HuH-7 (cell line): Measurements from ENCODE around the gene EML3.
"Not testable (repeated sequence)": the region's sequence is repeated elsewhere in the genome, so short reads cannot be mapped to it uniquely, and the experiment has no call there.

Experiments used
- DNase-seq: peaks from one replicate; pipeline ENCODE4 v3.0.0; 2011; ENCODE audit warnings: low spot score

EML3 gene, protein sequence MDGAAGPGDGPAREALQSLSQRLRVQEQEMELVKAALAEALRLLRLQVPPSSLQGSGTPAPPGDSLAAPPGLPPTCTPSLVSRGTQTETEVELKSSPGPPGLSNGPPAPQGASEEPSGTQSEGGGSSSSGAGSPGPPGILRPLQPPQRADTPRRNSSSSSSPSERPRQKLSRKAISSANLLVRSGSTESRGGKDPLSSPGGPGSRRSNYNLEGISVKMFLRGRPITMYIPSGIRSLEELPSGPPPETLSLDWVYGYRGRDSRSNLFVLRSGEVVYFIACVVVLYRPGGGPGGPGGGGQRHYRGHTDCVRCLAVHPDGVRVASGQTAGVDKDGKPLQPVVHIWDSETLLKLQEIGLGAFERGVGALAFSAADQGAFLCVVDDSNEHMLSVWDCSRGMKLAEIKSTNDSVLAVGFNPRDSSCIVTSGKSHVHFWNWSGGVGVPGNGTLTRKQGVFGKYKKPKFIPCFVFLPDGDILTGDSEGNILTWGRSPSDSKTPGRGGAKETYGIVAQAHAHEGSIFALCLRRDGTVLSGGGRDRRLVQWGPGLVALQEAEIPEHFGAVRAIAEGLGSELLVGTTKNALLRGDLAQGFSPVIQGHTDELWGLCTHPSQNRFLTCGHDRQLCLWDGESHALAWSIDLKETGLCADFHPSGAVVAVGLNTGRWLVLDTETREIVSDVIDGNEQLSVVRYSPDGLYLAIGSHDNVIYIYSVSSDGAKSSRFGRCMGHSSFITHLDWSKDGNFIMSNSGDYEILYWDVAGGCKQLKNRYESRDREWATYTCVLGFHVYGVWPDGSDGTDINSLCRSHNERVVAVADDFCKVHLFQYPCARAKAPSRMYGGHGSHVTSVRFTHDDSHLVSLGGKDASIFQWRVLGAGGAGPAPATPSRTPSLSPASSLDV

DNA sequence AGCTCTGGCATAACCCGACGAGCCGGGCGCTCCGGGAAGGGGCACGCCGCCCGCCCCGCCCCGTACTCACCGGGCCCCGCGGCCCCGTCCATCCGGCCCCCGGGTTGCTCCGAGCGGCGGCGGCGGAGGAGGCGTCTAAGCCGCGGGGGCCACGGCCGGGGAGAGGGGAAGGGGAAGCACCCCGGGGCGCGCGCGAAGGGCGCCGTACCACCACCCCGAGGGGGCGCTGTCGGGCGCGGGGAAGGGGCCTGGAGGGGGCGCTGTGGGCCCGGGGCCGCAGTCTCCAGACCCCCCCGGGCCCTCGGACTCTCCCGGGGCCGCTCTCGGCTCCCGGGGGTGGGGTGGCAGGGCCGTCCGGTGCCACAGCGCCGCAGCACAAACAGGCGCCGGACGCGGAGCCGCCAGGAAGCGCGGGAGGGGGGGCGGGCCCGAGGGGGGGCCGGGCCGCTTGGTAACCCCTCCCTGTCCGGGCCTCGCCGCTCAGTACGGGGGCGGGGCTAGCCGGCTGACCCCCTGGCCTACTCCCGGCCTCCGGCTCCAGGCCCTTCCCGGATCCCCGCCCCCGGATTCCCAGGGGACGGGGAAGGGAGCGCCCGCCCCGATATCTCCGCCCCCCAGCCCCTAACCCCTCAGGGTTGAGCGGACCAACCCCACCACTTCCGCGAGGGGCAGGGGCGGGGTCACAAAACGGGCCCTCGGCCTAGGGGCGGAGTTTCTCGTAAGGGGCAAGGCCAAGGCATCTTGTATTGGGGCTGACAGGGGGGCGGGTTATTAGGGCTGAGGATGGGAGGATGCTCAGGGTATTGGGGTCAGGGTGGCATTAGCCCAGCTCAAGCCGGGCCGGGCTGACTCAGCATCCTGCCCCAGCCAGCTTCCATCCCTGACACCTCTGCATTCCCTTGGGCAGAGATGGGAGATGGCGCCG is at the start of gene EML3, which contains the start of gene ROM1:
Gene EML3, minus strand, starts transcription at position 410 of the 925 bp plus-strand sequence. Its CDS starts 318 bp downstream, at position 92.
Gene ROM1, plus strand, starts transcription at position 892 of the 925 bp plus-strand sequence. Its CDS starts 25 bp downstream, at position 917.
- peak; percentile 92 for DNase-seq

DNA sequence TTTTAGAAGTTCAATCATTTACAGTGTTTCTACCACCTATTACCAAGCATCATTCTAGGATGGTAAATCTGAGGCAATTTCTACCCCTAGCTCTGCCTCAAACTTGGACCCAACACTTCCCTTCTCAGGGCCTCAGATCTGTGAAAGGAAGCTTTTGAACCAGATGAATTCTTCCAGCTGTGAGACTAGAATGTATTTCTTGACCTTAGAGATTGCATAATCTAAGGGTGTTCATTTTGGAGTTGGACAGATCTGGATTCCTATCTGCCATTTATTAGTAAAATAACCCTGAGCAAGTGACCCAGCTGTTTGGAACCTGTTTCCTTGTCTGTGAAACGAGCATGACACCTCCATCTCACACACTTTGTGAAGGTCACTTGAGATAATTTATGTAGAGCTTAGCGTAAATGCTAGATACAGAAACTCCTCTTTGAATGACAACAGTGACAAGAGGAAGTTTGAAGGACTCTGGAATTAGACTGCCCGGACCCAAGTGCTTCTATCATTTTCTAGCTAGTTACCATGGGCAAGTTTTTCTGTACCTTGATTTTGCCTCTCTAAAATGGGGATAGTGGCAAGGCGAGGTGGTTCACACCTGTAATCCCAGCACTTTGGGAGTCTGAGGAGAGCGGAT is 44.3 kb upstream of the EML3 start:
- DNase-seq, result no peak

DNA sequence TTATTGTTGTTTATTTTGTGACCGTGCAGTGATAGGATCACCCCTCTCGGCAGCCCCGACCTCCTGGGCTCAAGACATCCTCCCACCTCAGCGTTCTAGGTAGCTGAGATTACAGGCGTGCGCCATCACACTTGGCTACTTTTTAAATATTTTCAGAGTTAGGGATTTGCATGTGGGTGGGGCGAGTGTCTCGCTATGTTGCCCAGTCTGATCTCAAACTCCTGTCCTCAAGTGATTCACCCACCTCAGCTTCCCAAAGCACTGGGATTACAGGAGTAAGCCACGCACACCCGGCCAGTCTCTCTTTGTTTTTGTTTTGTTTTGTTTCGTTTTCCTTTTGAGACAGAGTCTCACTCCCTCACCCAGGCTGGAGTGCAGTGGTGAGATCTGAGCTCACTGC is 41.7 kb upstream of the EML3 start:
- DNase-seq, result no peak

DNA sequence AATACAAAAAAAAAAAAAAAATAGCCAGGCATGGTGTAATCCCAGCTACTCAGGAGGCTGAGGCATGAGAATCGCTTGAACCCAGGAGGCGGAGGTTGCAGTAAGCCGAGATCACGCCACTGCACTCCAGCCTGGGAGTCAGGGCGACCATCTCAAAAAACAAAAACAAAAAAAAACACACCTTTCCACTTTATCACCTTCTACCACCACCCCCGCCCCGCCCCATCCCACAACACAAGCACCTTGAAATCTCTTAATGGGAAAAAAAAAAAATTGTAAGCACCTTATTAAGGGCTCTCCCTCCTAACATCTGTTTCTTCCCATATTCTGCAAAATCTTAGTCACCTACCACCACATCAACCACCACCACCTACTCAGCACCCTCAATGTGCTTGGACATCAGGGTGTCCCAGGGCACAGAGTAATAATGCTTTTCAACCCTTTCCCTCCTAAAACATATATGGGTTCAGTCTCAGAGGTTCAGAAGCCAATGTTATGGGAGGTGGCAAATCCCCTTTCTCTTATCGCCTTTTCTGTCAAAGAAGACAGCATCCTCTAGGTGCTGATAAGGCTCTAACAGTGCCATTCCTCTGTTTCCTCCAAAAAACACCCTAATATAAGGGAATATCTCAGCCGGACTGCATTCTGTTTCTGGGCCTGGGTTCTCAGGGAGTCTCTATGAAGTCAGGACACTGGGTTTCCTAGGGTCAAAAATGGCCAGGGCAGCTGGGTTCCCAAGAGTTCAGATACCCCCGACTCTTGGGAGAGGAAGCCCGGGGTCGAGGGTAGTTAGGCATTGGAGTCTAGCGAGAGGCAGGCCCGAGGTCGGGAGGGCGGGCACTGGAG is 39.8 kb upstream of the EML3 start:
- no peak for DNase-seq

DNA sequence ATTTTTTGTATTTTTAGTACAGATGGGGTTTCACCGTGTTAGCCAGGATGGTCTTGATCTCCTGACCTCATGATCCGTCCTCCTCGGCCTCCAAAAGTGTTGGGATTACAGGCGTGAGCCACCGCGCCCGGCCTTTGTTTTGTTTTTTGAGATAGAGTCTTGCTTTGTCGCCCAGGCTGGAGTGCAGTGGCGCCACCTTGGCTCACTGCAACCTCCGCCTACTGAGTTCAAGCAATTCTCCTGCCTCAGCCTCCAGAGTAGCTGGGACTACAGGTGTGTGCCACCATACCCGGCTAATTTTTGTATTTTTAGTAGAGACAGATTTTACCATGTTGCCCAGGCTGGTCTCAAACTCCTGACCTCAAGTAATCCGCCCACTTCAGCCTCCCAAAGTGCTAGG is 37.7 kb upstream of the EML3 start:
- not testable (repeated sequence) for DNase-seq

DNA sequence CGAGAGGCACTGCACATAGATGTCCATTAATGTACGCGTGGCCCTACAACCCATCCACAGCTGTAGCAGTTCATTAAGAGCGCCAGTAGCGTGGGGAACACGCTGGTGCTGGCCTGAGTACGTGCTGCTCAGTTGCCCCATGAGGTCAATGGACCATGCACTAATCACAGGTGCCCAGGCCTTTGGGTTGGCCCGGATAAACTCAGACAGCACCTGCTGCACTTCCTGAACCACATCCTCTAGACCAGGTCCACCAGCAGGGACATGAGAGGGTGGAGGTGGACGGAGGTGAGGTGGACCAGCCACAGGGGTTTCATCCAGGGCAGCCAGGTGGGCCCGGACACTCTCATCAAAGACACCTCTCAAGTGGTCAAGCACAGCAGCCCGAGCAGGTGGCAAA is 36.9 kb upstream of the EML3 start:
- DNase-seq, result no peak

DNA sequence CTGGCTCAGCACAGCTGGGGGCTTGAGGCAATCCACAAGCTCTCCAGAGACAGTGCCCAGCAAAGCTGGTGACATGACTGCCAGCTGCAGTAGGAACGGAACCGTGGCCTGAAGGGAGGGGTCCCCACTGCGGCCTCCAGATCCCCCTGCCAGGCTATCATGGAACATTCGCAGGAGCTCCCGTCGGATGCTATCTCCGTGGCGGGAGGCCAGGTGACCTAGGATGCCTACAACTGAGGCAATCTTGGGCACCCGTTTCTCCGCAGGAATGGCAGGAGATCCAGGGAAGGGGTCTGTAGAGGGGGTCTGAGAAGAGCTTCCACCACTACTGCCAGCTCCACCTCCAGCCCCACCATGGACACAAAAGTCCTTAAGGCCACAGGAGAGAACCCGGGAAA is 36.4 kb upstream of the EML3 start:
- DNase-seq, result no peak

DNA sequence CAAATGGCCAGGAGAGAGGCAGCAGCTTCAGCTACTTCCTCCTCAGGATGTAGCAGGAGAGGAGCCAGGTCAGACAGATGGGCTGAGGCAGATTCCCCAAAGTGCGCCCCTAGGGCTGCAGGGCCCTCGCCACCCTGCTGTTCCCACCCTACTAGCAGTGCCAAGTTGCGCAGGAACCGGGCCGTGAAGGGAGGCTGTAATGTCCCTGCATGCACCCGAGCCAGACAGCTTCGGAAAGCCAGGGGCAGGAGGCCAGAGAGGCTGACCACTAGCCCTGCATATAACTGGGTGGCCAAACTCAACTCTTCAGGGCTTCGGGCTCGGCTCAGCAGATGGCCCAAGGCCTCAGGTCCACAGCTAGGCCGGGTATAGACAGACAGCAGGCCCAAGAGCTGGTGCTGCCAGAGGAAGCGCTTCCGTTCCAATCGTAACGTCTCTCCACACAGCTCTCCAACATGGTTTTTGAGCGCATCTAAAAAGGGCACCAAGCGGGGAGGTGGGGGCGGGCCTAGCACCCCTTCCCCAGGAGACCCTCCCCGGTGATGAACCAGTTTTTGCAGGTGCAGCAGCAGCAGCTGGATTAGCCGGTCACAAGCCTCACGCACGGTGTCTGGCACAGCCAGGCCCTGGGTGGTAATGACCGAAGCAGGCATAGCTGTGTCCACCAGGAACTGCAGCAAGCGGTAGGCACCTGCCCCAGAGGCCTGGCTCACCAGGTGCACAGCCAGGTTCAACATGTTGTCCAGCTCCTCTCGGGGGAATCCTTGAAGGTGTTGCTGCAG is 35.8 kb upstream of the EML3 start:
- DNase-seq, result no peak

DNA sequence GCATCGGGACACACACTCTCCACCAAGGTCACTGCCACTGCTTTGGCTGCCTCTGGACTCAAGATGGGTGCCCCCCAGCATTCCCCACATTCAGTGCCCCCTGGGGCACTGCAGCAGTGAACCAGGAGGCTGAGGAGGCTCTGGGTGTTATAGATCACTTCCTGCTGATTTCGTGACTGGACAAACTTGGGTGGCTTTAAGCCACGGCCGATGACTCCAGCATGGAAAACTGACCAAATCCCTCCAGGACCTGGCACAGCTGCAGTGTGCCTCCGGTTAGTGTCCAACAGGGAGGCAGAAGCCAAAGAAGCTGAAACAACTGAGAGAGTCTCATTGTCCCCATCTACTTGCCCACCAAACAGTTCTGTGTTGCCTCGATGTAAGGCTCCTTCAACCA is 35.0 kb upstream of the EML3 start:
- DNase-seq, result no peak

DNA sequence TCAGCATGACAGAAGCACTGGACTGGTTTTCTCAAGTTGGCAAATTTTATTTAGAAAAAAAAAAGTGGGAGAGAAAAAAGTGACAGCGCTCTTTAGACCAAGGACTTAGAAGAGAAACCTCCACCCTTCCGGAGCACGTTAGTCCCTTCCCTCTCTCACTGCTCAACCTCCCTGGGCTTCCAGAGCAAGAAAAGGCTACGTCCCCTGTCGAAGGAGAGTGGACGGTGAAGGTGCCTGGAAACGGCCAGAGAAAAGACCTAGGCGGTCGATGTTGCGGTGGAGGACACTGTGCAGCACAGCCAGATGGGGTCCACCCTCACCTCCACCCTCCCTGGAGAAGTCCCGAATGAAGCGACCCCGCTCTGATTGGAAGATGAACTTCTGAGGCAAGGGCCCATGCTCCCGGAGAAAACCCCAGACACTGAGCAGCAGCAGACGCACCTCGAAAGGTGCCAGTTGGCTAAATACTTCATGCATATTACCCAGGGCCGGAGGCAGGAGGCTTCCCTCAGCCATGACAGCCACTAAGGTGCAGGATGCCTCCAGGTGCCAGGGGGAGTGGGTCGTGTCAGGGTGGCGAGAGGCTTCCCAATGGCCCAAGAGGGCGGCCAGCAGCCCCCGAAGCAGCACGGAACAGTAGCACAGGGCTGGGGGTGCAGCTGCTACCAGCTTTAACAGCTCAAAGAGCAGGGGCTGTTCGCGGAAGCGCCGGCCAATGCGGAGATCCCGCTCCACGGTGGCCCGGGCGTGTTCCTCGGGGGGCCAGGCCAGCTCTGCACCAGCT is 34.4 kb upstream of the EML3 start:
- no peak for DNase-seq

DNA sequence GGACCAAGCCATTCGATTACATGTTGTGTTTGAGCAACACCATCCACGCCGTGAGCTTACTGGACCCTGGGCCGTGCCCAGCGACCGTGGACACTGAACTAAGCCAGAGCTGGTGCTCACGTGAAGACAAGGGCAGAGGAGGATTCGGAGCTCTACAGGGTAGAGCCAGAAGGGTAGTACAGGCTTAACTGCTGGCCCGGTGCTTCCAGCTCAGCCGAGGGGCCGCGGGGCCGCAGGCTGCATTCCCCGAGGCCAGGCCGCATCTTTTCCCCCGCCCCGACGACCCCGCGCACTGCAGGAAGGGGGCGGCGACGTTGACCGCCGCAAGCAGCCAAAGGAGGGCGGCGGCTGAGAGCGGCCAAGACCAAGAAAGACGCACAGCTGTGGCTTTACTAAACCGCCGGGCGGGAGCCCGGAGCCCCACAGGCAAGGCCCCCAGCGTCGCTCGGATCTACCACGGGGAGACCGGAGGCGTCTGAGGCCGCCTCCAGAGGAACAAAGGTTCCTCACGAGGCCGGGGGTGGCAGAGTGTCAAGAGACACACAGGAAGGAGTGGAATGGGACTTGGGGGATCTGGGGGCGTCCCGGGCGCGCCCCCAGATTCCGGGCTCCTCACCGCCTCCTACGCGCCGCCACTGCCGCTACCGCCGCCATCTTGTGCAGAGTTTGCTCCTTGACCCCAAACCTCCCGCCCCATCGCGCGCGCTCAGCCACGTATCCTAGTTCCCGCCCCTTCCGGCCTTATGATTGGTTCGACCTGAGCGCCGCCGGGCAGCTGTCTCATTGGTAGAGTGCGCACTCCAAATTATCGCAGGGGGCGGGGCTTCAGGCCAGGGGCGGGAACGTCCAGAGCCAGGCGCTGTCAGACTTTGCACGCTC is 33.6 kb upstream of the EML3 start, which contains the start of gene GANAB:
Gene GANAB, minus strand, starts transcription at position 668 of the 879 bp plus-strand sequence. Its CDS starts 14 bp downstream, at position 654.
- peak; percentile 99 for DNase-seq

DNA sequence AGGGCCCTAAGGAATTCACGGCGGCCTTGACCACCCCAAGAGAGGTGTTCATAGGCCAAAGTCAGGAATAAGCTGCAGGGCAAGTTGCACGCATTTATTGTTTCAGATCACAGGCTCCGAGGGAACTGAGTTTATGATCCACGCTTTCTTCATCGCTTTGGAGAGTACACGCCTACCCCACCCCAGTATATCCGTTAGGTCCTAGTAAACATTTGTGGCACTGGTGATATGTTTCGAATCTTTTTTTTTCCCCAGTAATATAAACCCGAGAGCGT is 33.0 kb upstream of the EML3 start:
- no peak for DNase-seq

DNA sequence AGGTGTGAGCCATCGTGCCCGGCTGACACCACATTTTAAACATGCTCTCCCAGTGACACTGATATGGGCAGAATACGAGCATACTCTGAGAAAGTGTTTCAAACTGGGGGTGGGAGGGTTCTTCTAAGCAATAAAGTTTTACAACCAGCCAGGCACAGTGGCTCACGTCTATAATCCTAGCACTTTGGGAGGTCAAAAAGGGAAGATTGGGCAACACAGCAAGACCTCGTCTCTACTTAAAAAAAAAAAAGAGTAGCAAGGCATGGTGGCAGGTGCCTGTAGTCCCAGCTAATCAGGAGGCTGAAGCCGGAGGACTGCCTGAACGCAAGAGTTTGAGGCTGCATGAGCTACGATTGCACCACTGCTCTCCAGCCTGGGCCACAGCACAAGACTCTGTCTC is 31.6 kb upstream of the EML3 start:
- no peak for DNase-seq

DNA sequence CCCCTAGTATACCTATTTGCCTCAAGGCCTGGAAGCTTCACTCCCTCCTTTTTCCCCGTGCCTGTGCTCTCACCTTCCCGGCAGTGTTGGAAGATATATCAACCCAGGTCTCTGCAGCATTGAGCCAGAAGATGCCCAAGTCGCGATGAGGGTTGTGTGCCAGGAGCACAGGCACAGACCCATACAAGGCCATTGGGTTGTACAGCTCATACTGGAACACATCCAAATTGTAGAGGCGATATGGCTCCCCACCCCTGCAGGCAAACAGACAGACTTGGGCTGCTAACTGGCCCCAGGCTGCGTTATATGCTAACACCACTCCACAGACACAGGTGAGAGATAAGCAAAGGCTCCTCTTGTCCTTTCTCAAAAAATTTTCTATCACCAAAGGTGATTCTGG is 19.9 kb upstream of the EML3 start:
- DNase-seq, result no peak

DNA sequence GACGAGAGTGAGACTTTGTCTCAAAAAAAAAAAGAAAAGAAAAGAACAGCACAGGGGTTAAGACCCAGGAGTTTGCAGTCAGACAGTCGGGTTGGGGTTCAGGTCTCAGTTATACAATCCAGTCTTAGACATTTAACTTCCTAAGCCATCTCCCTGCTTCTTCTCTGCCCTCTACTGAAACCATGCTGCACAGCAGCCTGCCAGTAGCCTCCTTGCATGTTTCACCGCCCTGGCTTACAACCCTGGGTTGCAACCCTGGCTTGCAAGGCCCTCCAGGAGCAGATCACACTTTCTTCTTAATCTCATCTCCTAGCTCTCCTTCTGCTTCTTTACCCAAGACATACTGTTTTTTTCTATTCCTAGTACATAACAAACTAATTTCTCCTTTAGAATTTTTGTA is 15.1 kb upstream of the EML3 start:
- DNase-seq, result no peak

DNA sequence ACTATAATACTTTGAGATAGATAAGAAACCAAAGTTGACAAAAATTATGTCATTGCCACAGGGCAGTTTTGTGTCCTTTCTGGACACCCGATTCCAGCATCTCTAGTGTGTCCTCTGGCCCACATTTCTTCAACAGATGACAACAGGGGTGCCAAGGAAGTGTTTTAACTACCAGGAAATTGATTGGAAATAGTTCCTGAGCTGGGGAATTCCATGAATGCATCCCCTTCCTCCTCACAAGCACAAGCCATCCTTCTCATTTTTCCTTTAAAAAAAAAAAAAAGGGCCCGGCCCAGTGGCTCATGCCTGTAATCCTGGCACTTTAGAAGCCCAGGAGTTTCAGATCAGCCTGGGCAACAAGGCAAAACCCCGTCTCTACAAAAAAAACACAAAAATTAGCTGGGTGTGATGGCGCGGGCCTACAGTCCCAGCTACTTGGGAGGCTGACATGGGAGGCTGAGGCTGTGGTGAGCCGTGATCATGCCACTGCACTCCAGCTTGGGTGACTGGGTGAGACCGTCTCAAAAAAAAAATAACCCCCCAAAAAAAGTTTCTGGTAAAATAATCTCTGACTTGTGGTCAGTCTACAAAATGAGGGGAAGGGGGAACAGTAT is 10.0 kb upstream of the EML3 start:
- DNase-seq, result no peak
